HepG2 (cell line): Measurements from ENCODE around the gene DLG3. TPM values are rescaled to one million over a fixed set of nuclear protein-coding genes. Genes with fewer than 3 reads are reported as not detected.

ENCODE experiments used
- ATAC-seq: fragments of 200-7000 bp; cut with Tn5 transposase; 3 replicates; pipeline ENCODE4 v1.9.1; 2020; ENCODE audit warnings: mild to moderate bottlenecking, moderate library complexity
- BruUV-seq: library from RNA; stranded (reverse); fragments of 400-500 nt; replicated peaks from 2 replicates; lab custom pipeline; 2021; lab: Mats Ljungman, UMichigan
- CTCF ChIA-PET: fragments of 300-600 bp; formaldehyde crosslinking; extraction: SDS; loops from one replicate; lab custom pipeline; 2021; ENCODE audit warnings: low total read pairs, inconsistent platforms, low intra/inter-chr PET ratio; lab: Yijun Ruan, JAX
- POLR2A ChIA-PET: fragments of 350-600 bp; sonication (Branson Sonifier 250); formaldehyde crosslinking; loops from one replicate; lab custom pipeline; 2020; ENCODE audit warnings: antibody characterized with exemption, inconsistent platforms; lab: Yijun Ruan, JAX
- DNase-seq: peaks from one replicate; pipeline ENCODE4 v3.0.0-alpha.2; 2015; ENCODE audit warnings: low spot score
- FAIRE-seq: peaks from 3 replicates; lab custom pipeline; 2011; peaks lifted over from hg19 to GRCh38; lab: Jason Lieb, UNC
- H2AFZ ChIP-seq: one replicate; pipeline ENCODE4 v1.6.1; 2011; ENCODE audit warnings: low read length, inconsistent platforms
- H3K27ac ChIP-seq: fragments of 300-600 bp; 3 replicates; pipeline ENCODE4 v1.8.0; 2011; ENCODE audit warnings: mixed run types, mild to moderate bottlenecking, mixed read lengths, low read length, inconsistent platforms; ENCODE audit not compliant: insufficient read depth; ENCODE audit errors: extremely low read length
- H3K27me3 ChIP-seq, 2 experiments: fragments of 200-600 bp in 1 of 2; 2 replicates in 1 of 2; 3 replicates in 1 of 2; pipeline versions ENCODE4 v1.6.0 to v1.8.0; 2011; ENCODE audit warnings: low read length in 2 of 2, mild to moderate bottlenecking in 2 of 2, moderate library complexity in 2 of 2, inconsistent platforms in 1 of 2; ENCODE audit not compliant: insufficient read depth in 2 of 2, control insufficient read depth in 1 of 2
- H3K36me3 ChIP-seq, 2 experiments: fragments of 200-600 bp in 1 of 2; replicated peaks in 1 of 2; 2 replicates in 1 of 2; 3 replicates in 1 of 2; pipeline versions ENCODE4 v1.5.1 to v1.8.0; 2011; ENCODE audit warnings: low read length in 2 of 2, inconsistent platforms in 1 of 2; ENCODE audit not compliant: insufficient read depth in 2 of 2, control insufficient read depth in 1 of 2
- H3K4me1 ChIP-seq: 2 replicates; pipeline ENCODE4 v1.5.1; 2012; ENCODE audit warnings: low read length, inconsistent platforms; ENCODE audit not compliant: insufficient read depth
- H3K4me2 ChIP-seq: 2 replicates; pipeline ENCODE4 v1.6.0; 2011; ENCODE audit warnings: low read depth, low read length, inconsistent platforms
- H3K4me3 ChIP-seq, 3 experiments: fragments of 200-600 bp in 1 of 3; sonication (generic), shearing (Covaris generic) in 1 of 3; replicated peaks in 1 of 3; 2 replicates each; pipeline ENCODE4 v1.5.1; 2011 to 2016; ENCODE audit warnings: low read length in 3 of 3, inconsistent platforms in 2 of 3, low read depth in 2 of 3, mild to moderate bottlenecking in 2 of 3, control low read depth in 1 of 3, mixed read lengths in 1 of 3; ENCODE audit not compliant: insufficient read depth in 1 of 3
- H3K79me2 ChIP-seq: one replicate; pipeline ENCODE4 v1.6.1; 2011; ENCODE audit warnings: low read length, inconsistent platforms; ENCODE audit not compliant: insufficient read depth
- H3K9ac ChIP-seq: 2 replicates; pipeline ENCODE4 v1.6.0; 2011; ENCODE audit warnings: mild to moderate bottlenecking, low read depth, low read length, inconsistent platforms; ENCODE audit not compliant: insufficient read depth
- H3K9me3 ChIP-seq: 2 replicates; pipeline ENCODE4 v1.5.1; 2012; ENCODE audit warnings: mild to moderate bottlenecking, low read length
- H4K20me1 ChIP-seq: 2 replicates; pipeline ENCODE4 v1.6.0; 2011; ENCODE audit warnings: inconsistent platforms, mild to moderate bottlenecking, low read length, moderate library complexity; ENCODE audit not compliant: insufficient read depth
- ATF4 ChIP-seq, 2 experiments: fragments of 450-650 bp in 1 of 2; sonication (generic) in 1 of 2; formaldehyde crosslinking; IDR thresholded peaks; 2 replicates each; pipeline versions ENCODE4 v1.5.0 to v1.8.0; 2020 to 2022; ENCODE audit warnings: mild to moderate bottlenecking in 1 of 2, missing genetic modification reagents in 1 of 2
- CEBPB ChIP-seq: IDR thresholded peaks from 2 replicates; pipeline ENCODE4 v1.6.1; 2011; ENCODE audit warnings: low read depth, low read length, improper control_type of control experiment, borderline replicate concordance
- CEBPG ChIP-seq: IDR thresholded peaks from 2 replicates; pipeline ENCODE4 v1.6.1; 2016
- CTCF ChIP-seq: sonication (generic); formaldehyde crosslinking; IDR thresholded peaks from 2 replicates; pipeline ENCODE4 v1.5.0; 2020; ENCODE audit warnings: mild to moderate bottlenecking, missing genetic modification reagents, moderate library complexity
- FOXK2 ChIP-seq: fragments of 450-650 bp; IDR thresholded peaks from 2 replicates; pipeline ENCODE4 v1.6.1; 2016
- HNF4A ChIP-seq: sonication (generic); formaldehyde crosslinking; IDR thresholded peaks from 2 replicates; pipeline ENCODE4 v1.4.0; 2020; ENCODE audit warnings: missing genetic modification reagents
- LRRFIP1 ChIP-seq: sonication (generic); formaldehyde crosslinking; conservative IDR thresholded peaks from 2 replicates; pipeline ENCODE4 v1.4.0; 2020; ENCODE audit warnings: missing genetic modification reagents
- MYC ChIP-seq: sonication (generic); formaldehyde crosslinking; IDR thresholded peaks from 2 replicates; pipeline ENCODE4 v1.9.0; 2021; ENCODE audit warnings: missing genetic modification reagents, borderline replicate concordance
- RELA ChIP-seq: sonication (generic); formaldehyde crosslinking; IDR thresholded peaks from 2 replicates; pipeline ENCODE4 v1.4.0; 2020; ENCODE audit warnings: missing genetic modification reagents
- SMC3 ChIP-seq: IDR thresholded peaks from 2 replicates; pipeline ENCODE4 v1.6.1; 2011; ENCODE audit warnings: low read length, improper control_type of control experiment
- SP140L ChIP-seq: sonication (generic); formaldehyde crosslinking; IDR thresholded peaks from 2 replicates; pipeline ENCODE4 v1.4.0; 2020; ENCODE audit warnings: missing genetic modification reagents, borderline replicate concordance
- STAG1 ChIP-seq: sonication (generic); formaldehyde crosslinking; IDR thresholded peaks from 2 replicates; pipeline ENCODE4 v1.4.0; 2020; ENCODE audit warnings: missing genetic modification reagents
- ZNF3 ChIP-seq: IDR thresholded peaks from 2 replicates; pipeline ENCODE4 v1.7.0; 2017; ENCODE audit warnings: inconsistent platforms
- ZNF737 ChIP-seq: sonication (generic); formaldehyde crosslinking; IDR thresholded peaks from 2 replicates; pipeline ENCODE4 v1.5.0; 2020; ENCODE audit warnings: missing genetic modification reagents, mild to moderate bottlenecking, borderline replicate concordance
- WGBS: methylation state at CpG from one replicate; pipeline ENCODE4 v1.1.6; 2017; ENCODE audit warnings: low lambda C conversion rate; 5-methylcytosine and 5-hydroxymethylcytosine counted together
- in situ Hi-C: cut with HindIII; loops from 2 replicates; pipeline ENCODE4 v1.10.0; 2017; ENCODE audit warnings: low pct_unique_long_range_greater_than_20kb; ENCODE audit not compliant: extremely low pct_ligation_motif_present
- intact Hi-C: fragments of 100-400 bp; cut with micrococcal nuclease; formaldehyde crosslinking; loops from one replicate; pipeline ENCODE4 v1.10.0; 2022; ENCODE audit not compliant: unreplicated experiment
- polyA plus RNA-seq, 8 experiments: library from polyadenylated mRNA; depleted of rRNA in 3 of 8; stranded (reverse) in 7 of 8; unstranded in 1 of 8; fragments of >200 nt; fragmentation: Illumina TruSeq in 4 of 8; extraction: Trizol in 4 of 8; gene quantifications; 2 replicates each; pipeline versions ENCODE4 v1.2.1 to v1.2.3, GENCODE V29; 2011 to 2016; ENCODE audit warnings: low read depth in 4 of 8, missing spikeins in 1 of 8, mixed read lengths in 1 of 8; ENCODE audit not compliant: insufficient read depth in 1 of 8
- total RNA-seq, 5 experiments: library from RNA; depleted of rRNA; stranded (reverse); fragments of >200 nt; fragmentation: Illumina TruSeq; extraction: Trizol; gene quantifications; 2 replicates each; pipeline ENCODE4 v1.2.3, GENCODE V29; 2016; ENCODE audit warnings: low read depth in 1 of 5

The DLG3 gene
- total and polyA plus RNA-seq, 2 of the 13 experiments (the other 11 are each of a cell fraction or from before 2014, with no cell fraction given): 9.9 to 19.4 TPM

GRCh38 chrX:70553516-70553915, 108.9 kb downstream of the DLG3 start:
- TF ChIP-seq LRRFIP1 (CRISPR knock-in tag) (no peak), HNF4A (CRISPR knock-in tag) (no peak), RELA (CRISPR knock-in tag) (no peak), CEBPB (peak; percentile 27; the same call in 1 of the 2 replicates), FOXK2 (no peak), CEBPG (CRISPR knock-in tag) (peak; percentile 46; the same call in 1 of the 2 replicates)
- Histone ChIP-seq H3K27me3 (no peaks in the 10 kb centered on the region), H3K4me2 (no peak overlapping the region), H2AFZ (no peak overlapping the region), H3K4me1 (peaks cover 8% of the 10 kb centered on the region; the same call in 1 of the 2 replicates), H3K27ac (no peak overlapping the region), H3K4me3 (no peak overlapping the region), H4K20me1 (no peaks in the 10 kb centered on the region), H3K9me3 (no peaks in the 10 kb centered on the region), H3K79me2 (no peaks in the 10 kb centered on the region), H3K9ac (no peak overlapping the region), H3K36me3 (no peaks in the 10 kb centered on the region)
- POLR2A ChIA-PET: no interaction called here
- ATAC-seq (no peak), FAIRE-seq (no peak), DNase-seq (peak; percentile 0)
- WGBS: 7% methylated on average over 1 of the region's 1 CpG
- in situ Hi-C loops (loop anchor here (5.0 kb wide), 1 partner anchor 101 kb away; no protein-coding TSS in a partner anchor), intact Hi-C loops (no loop called here)
- CTCF ChIA-PET: interaction anchor here (1.3 kb wide), 1 partner anchor 99 kb away, joined by 5 read pairs; no protein-coding TSS in a partner anchor
- BruUV-seq: no TSS peak

- Histone ChIP-seq H3K9me3 (no peaks in the 10 kb centered on the region), H3K27ac (no peak overlapping the region), H3K4me2 (no peak overlapping the region), H3K36me3 (no peaks in the 10 kb centered on the region), H2AFZ (no peak overlapping the region), H4K20me1 (no peaks in the 10 kb centered on the region), H3K79me2 (no peaks in the 10 kb centered on the region), H3K4me1 (peaks cover 8% of the 10 kb centered on the region; the same call in 1 of the 2 replicates), H3K27me3 (no peaks in the 10 kb centered on the region), H3K9ac (no peak overlapping the region), H3K4me3 (no peak overlapping the region)
- CTCF ChIA-PET: interaction anchor here (1.3 kb wide), 1 partner anchor 100 kb away, joined by 5 read pairs; no protein-coding TSS in a partner anchor
- POLR2A ChIA-PET: no interaction called here
- intact Hi-C loops: loop anchor here (2.0 kb wide), 1 partner anchor 99 kb away; no protein-coding TSS in a partner anchor
- WGBS: 34% methylated on average over 2 of the region's 2 CpGs
- FAIRE-seq (no peak), DNase-seq (peak; percentile 16), ATAC-seq (no peak)
- BruUV-seq: no TSS peak
- in situ Hi-C loops: loop anchor here (5.0 kb wide), 1 partner anchor 102 kb away; no protein-coding TSS in a partner anchor
- TF ChIP-seq MYC (CRISPR knock-in tag) (no peak), ZNF3 (CRISPR knock-in tag) (0 out of 2 replicates have a peak, but pooled peaks have one; percentile 39), ZNF737 (CRISPR knock-in tag) (no peak), SP140L (CRISPR knock-in tag) (no peak), STAG1 (CRISPR knock-in tag) (peak; percentile 40), ATF4 (CRISPR knock-in tag; IDR thresholded peaks at IDR 0.05) (peak in 1 of 2 experiments; percentile 68; a peak in 2 of 4 replicates), CEBPG (CRISPR knock-in tag) (peak; percentile 71), SMC3 (0 out of 2 replicates have a peak, but pooled peaks have one; percentile 8), CTCF (CRISPR knock-in tag) (peak; percentile 15; the same call in 1 of the 2 replicates)
Observed at GRCh38 chrX:70554081-70554480, 109.4 kb downstream of the DLG3 start.
